ENCODE data around the gene MPV17L.
"Not testable (repeated sequence)": the region's sequence is repeated elsewhere in the genome, so short reads cannot be mapped to it uniquely, and the experiment has no call there.

DNA sequence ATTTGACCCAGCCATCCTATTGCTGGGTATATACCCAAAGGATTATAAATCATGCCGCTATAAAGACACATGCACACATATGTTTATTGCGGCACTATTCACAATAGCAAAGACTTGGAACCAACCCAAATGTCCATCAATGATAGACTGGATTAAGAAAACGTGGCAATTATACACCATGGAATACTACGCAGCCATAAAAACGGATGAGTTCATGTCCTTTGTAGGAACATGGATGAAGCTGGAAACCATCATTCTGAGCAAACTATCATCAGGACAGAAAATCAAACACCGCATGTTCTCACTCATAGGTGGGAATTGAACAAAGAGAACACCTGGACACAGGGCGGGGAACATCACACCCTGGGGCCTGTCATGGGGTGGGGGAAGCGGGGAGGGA is 2.5 kb upstream of the MPV17L start:
- TF ChIP-seq, protein P1, sequence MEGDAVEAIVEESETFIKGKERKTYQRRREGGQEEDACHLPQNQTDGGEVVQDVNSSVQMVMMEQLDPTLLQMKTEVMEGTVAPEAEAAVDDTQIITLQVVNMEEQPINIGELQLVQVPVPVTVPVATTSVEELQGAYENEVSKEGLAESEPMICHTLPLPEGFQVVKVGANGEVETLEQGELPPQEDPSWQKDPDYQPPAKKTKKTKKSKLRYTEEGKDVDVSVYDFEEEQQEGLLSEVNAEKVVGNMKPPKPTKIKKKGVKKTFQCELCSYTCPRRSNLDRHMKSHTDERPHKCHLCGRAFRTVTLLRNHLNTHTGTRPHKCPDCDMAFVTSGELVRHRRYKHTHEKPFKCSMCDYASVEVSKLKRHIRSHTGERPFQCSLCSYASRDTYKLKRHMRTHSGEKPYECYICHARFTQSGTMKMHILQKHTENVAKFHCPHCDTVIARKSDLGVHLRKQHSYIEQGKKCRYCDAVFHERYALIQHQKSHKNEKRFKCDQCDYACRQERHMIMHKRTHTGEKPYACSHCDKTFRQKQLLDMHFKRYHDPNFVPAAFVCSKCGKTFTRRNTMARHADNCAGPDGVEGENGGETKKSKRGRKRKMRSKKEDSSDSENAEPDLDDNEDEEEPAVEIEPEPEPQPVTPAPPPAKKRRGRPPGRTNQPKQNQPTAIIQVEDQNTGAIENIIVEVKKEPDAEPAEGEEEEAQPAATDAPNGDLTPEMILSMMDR (IDR thresholded peaks at IDR 0.05; ENCODE audit: low read depth, low read length): not testable (repeated sequence)
- not testable (repeated sequence) for TF ChIP-seq EZH2phosphoT487 (IDR thresholded peaks at IDR 0.05; ENCODE audit: low read depth)
